ENCODE measurements around the gene SIVA1. TPM values are rescaled to one million over a fixed set of nuclear protein-coding genes. Genes with fewer than 3 reads are reported as not detected.

The SIVA1 gene
- total and polyA plus RNA-seq, 2 of the 8 experiments (the other 6 are each of a cell fraction or from before 2014, with no cell fraction given): 123 to 589 TPM

- TF ChIP-seq CBX8 (IDR thresholded peaks at IDR 0.05; ENCODE audit: borderline replicate concordance, low read depth, low read length) (no peak), BCL11A (IDR thresholded peaks at IDR 0.05; ENCODE audit: low read depth in 2 of 2, low read length in 2 of 2) (no peak), HDAC2 (IDR thresholded peaks at IDR 0.05; ENCODE audit: borderline replicate concordance in 1 of 2, low read depth in 2 of 2, low read length in 2 of 2) (no peak), GTF2F1 (IDR thresholded peaks at IDR 0.05; ENCODE audit: borderline replicate concordance, low read depth, low read length) (no peak), SP4 (IDR thresholded peaks at IDR 0.05; ENCODE audit: low read length) (no peak), PHF8 (conservative IDR thresholded peaks at IDR 0.05; ENCODE audit: low read depth, low read length) (no peak), SRF (IDR thresholded peaks at IDR 0.05; ENCODE audit: low read depth, low read length) (no peak)
Observed at GRCh38 chr14:104756477-104757237, 3.7 kb downstream of the SIVA1 start (continued).
